HCT116 (cell line): ENCODE results near the gene LUM.

Experiments used
- CEBPB ChIP-seq: IDR thresholded peaks from 2 replicates; pipeline ENCODE4 v1.6.1; 2012; ENCODE audit warnings: low read depth
- RAD21 ChIP-seq: IDR thresholded peaks from 2 replicates; pipeline ENCODE4 v1.6.1; 2012; ENCODE audit warnings: low read depth, mild to moderate bottlenecking

GRCh38 chr12:91106283-91106682 lies 5.0 kb downstream of the LUM start:
- TF ChIP-seq RAD21: no peak
- TF ChIP-seq CEBPB: no peak
